GM19351 (cell line): ENCODE results near the gene SUN2.

Experiments
- ATAC-seq: cut with Tn5 transposase; IDR thresholded peaks from one replicate; pipeline ENCODE4 v1.9.1; 2021; ENCODE audit warnings: mild to moderate bottlenecking, moderate library complexity; ENCODE audit not compliant: unreplicated experiment

The SUN2 gene

GRCh38 chr22:38718414-38718813 is 37.4 kb downstream of the SUN2 start:
- ATAC-seq = no peak

- ATAC-seq = no peak
Observed at GRCh38 chr22:38717244-38717643, 38.6 kb downstream of the SUN2 start.

- ATAC-seq = no peak
Observed at GRCh38 chr22:38716826-38717225, 39.0 kb downstream of the SUN2 start.

- no peak for ATAC-seq
Observed at GRCh38 chr22:38716271-38716670, 39.5 kb downstream of the SUN2 start.

- ATAC-seq = no peak
Observed at GRCh38 chr22:38715852-38716251, 39.9 kb downstream of the SUN2 start.

- no peak for ATAC-seq
Observed at GRCh38 chr22:38715176-38715764, 40.5 kb downstream of the SUN2 start.

GRCh38 chr22:38713921-38714320 is 41.9 kb downstream of the SUN2 start:
- no peak for ATAC-seq

GRCh38 chr22:38712486-38713207 is 43.2 kb downstream of the SUN2 start:
- no peak for ATAC-seq

GRCh38 chr22:38710866-38711265 is 44.9 kb downstream of the SUN2 start:
- no peak for ATAC-seq

- ATAC-seq = no peak
Observed at GRCh38 chr22:38710351-38710750, 45.4 kb downstream of the SUN2 start.

- no peak for ATAC-seq
Observed at GRCh38 chr22:38709306-38709705, 46.5 kb downstream of the SUN2 start.

GRCh38 chr22:38707984-38708383 is 47.8 kb downstream of the SUN2 start:
- no peak for ATAC-seq

GRCh38 chr22:38707346-38707745 is 48.5 kb downstream of the SUN2 start:
- ATAC-seq = no peak

GRCh38 chr22:38706901-38707195 is 49.0 kb downstream of the SUN2 start:
- no peak for ATAC-seq

GRCh38 chr22:38706101-38706900 is 49.5 kb downstream of the SUN2 start:
- no peak for ATAC-seq

GRCh38 chr22:38705235-38706100 is 50.3 kb downstream of the SUN2 start, which contains the start of gene GTPBP1:
GTPBP1 (plus strand) TSS chr22:38705944; CDS start chr22:38705956, 12 bp downstream.
- ATAC-seq = peak; percentile 70

GRCh38 chr22:38704654-38705234 is 51.1 kb downstream of the SUN2 start:
- ATAC-seq = no peak

GRCh38 chr22:38700789-38701628 is 54.8 kb downstream of the SUN2 start, which contains the start of gene JOSD1:
JOSD1 (minus strand) TSS chr22:38700943; CDS start chr22:38699987, 956 bp downstream.
- peak; percentile 33 for ATAC-seq

- peak; percentile 11 for ATAC-seq
Observed at GRCh38 chr22:38700270-38700788, 55.5 kb downstream of the SUN2 start.
